ENCODE data around the gene CLPTM1L. TPM values are rescaled to one million over a fixed set of nuclear protein-coding genes. Genes with fewer than 3 reads are reported as not detected.

The CLPTM1L gene
- total RNA-seq, 1 donor: 252 TPM

- H3K4me3 ChIP-seq (ENCODE audit: low read depth, low read length): no peak overlapping the region
- no peak for DNase-seq (ENCODE audit: low read depth)
- no peak for TF ChIP-seq CTCF (IDR thresholded peaks at IDR 0.05; ENCODE audit: insufficient read depth, low read depth, low read length)
Measured at GRCh38 chr5:1298067-1298551, 46.8 kb downstream of the CLPTM1L start.

- no peak for TF ChIP-seq CTCF (IDR thresholded peaks at IDR 0.05; ENCODE audit: insufficient read depth, low read depth, low read length)
- no peak for DNase-seq (ENCODE audit: low read depth)
- H3K4me3 ChIP-seq (ENCODE audit: low read depth, low read length): no peak overlapping the region
Measured at GRCh38 chr5:1297243-1297642, 47.7 kb downstream of the CLPTM1L start.

- TF ChIP-seq CTCF (IDR thresholded peaks at IDR 0.05; ENCODE audit: insufficient read depth, low read depth, low read length): no peak
- no peak for DNase-seq (ENCODE audit: low read depth)
- no peak overlapping the region for H3K4me3 ChIP-seq (ENCODE audit: low read depth, low read length)
Measured at GRCh38 chr5:1295650-1296037, 49.3 kb downstream of the CLPTM1L start.

GRCh38 chr5:1294835-1295649 lies 49.9 kb downstream of the CLPTM1L start, which contains the start of gene TERT:
TERT (minus strand) TSS chr5:1295068; CDS start chr5:1294989, 79 bp downstream.
- no peak for TF ChIP-seq CTCF (IDR thresholded peaks at IDR 0.05; ENCODE audit: insufficient read depth, low read depth, low read length)
- no peak within 1 kb of the TSS for H3K4me3 ChIP-seq (ENCODE audit: low read depth, low read length)

GRCh38 chr5:1294206-1294834 lies 50.6 kb downstream of the CLPTM1L start:
- DNase-seq (ENCODE audit: low read depth): no peak

More at GRCh38 chr5:1294835-1295649, 49.9 kb downstream of the CLPTM1L start, which contains the start of gene TERT:
- DNase-seq (ENCODE audit: low read depth): no peak

More at GRCh38 chr5:1294206-1294834, 50.6 kb downstream of the CLPTM1L start:
- no peak for TF ChIP-seq CTCF (IDR thresholded peaks at IDR 0.05; ENCODE audit: insufficient read depth, low read depth, low read length)
- H3K4me3 ChIP-seq (ENCODE audit: low read depth, low read length): no peak overlapping the region
